HepG2 (cell line): ENCODE measurements around the gene DUSP7. TPM values are rescaled to one million over a fixed set of nuclear protein-coding genes. Genes with fewer than 3 reads are reported as not detected.

Experiments used
- ATAC-seq: fragments of 200-7000 bp; cut with Tn5 transposase; 3 replicates; pipeline ENCODE4 v1.9.1; 2020; ENCODE audit warnings: mild to moderate bottlenecking, moderate library complexity
- BruUV-seq: library from RNA; stranded (reverse); fragments of 400-500 nt; replicated peaks from 2 replicates; lab custom pipeline; 2021; lab: Mats Ljungman, UMichigan
- CTCF ChIA-PET: fragments of 300-600 bp; formaldehyde crosslinking; extraction: SDS; loops from one replicate; lab custom pipeline; 2021; ENCODE audit warnings: low total read pairs, inconsistent platforms, low intra/inter-chr PET ratio; lab: Yijun Ruan, JAX
- POLR2A ChIA-PET: fragments of 350-600 bp; sonication (Branson Sonifier 250); formaldehyde crosslinking; loops from one replicate; lab custom pipeline; 2020; ENCODE audit warnings: antibody characterized with exemption, inconsistent platforms; lab: Yijun Ruan, JAX
- DNase-seq: peaks from one replicate; pipeline ENCODE4 v3.0.0-alpha.2; 2015; ENCODE audit warnings: low spot score
- FAIRE-seq: peaks from 3 replicates; lab custom pipeline; 2011; peaks lifted over from hg19 to GRCh38; lab: Jason Lieb, UNC
- H2AFZ ChIP-seq: one replicate; pipeline ENCODE4 v1.6.1; 2011; ENCODE audit warnings: low read length, inconsistent platforms
- H3K27ac ChIP-seq: fragments of 300-600 bp; 3 replicates; pipeline ENCODE4 v1.8.0; 2011; ENCODE audit warnings: mixed run types, mild to moderate bottlenecking, mixed read lengths, low read length, inconsistent platforms; ENCODE audit not compliant: insufficient read depth; ENCODE audit errors: extremely low read length
- H3K27me3 ChIP-seq, 2 experiments: fragments of 200-600 bp in 1 of 2; 2 replicates in 1 of 2; 3 replicates in 1 of 2; pipeline versions ENCODE4 v1.6.0 to v1.8.0; 2011; ENCODE audit warnings: low read length in 2 of 2, mild to moderate bottlenecking in 2 of 2, moderate library complexity in 2 of 2, inconsistent platforms in 1 of 2; ENCODE audit not compliant: insufficient read depth in 2 of 2, control insufficient read depth in 1 of 2
- H3K36me3 ChIP-seq, 2 experiments: fragments of 200-600 bp in 1 of 2; replicated peaks in 1 of 2; 2 replicates in 1 of 2; 3 replicates in 1 of 2; pipeline versions ENCODE4 v1.5.1 to v1.8.0; 2011; ENCODE audit warnings: low read length in 2 of 2, inconsistent platforms in 1 of 2; ENCODE audit not compliant: insufficient read depth in 2 of 2, control insufficient read depth in 1 of 2
- H3K4me1 ChIP-seq: 2 replicates; pipeline ENCODE4 v1.5.1; 2012; ENCODE audit warnings: low read length, inconsistent platforms; ENCODE audit not compliant: insufficient read depth
- H3K4me2 ChIP-seq: 2 replicates; pipeline ENCODE4 v1.6.0; 2011; ENCODE audit warnings: low read depth, low read length, inconsistent platforms
- H3K4me3 ChIP-seq, 3 experiments: fragments of 200-600 bp in 1 of 3; sonication (generic), shearing (Covaris generic) in 1 of 3; replicated peaks in 1 of 3; 2 replicates each; pipeline ENCODE4 v1.5.1; 2011 to 2016; ENCODE audit warnings: low read length in 3 of 3, inconsistent platforms in 2 of 3, low read depth in 2 of 3, mild to moderate bottlenecking in 2 of 3, control low read depth in 1 of 3, mixed read lengths in 1 of 3; ENCODE audit not compliant: insufficient read depth in 1 of 3
- H3K79me2 ChIP-seq: one replicate; pipeline ENCODE4 v1.6.1; 2011; ENCODE audit warnings: low read length, inconsistent platforms; ENCODE audit not compliant: insufficient read depth
- H3K9ac ChIP-seq: 2 replicates; pipeline ENCODE4 v1.6.0; 2011; ENCODE audit warnings: mild to moderate bottlenecking, low read depth, low read length, inconsistent platforms; ENCODE audit not compliant: insufficient read depth
- H3K9me3 ChIP-seq: 2 replicates; pipeline ENCODE4 v1.5.1; 2012; ENCODE audit warnings: mild to moderate bottlenecking, low read length
- H4K20me1 ChIP-seq: 2 replicates; pipeline ENCODE4 v1.6.0; 2011; ENCODE audit warnings: inconsistent platforms, mild to moderate bottlenecking, low read length, moderate library complexity; ENCODE audit not compliant: insufficient read depth
- CENPX ChIP-seq: sonication (generic); formaldehyde crosslinking; IDR thresholded peaks from 2 replicates; pipeline ENCODE4 v1.9.0; 2021; ENCODE audit warnings: mild to moderate bottlenecking, missing genetic modification reagents, moderate library complexity
- HMG20A ChIP-seq: IDR thresholded peaks from 2 replicates; pipeline ENCODE4 v1.6.1; 2016; ENCODE audit warnings: borderline replicate concordance
- XRCC5 ChIP-seq: fragments of 200-400 bp; formaldehyde crosslinking; optimal IDR thresholded peaks from 2 replicates; pipeline ENCODE3; 2017; ENCODE audit warnings: mild to moderate bottlenecking, low read length
- ZMYM4 ChIP-seq: sonication (generic); formaldehyde crosslinking; IDR thresholded peaks from 2 replicates; pipeline ENCODE4 v1.8.1; 2023; ENCODE audit warnings: mild to moderate bottlenecking, missing genetic modification reagents
- ZNF564 ChIP-seq: sonication (generic); formaldehyde crosslinking; IDR thresholded peaks from 2 replicates; pipeline ENCODE4 v1.8.1; 2023; ENCODE audit warnings: mild to moderate bottlenecking, missing genetic modification reagents
- WGBS: methylation state at CpG from one replicate; pipeline ENCODE4 v1.1.6; 2017; ENCODE audit warnings: low lambda C conversion rate; 5-methylcytosine and 5-hydroxymethylcytosine counted together
- in situ Hi-C: cut with HindIII; loops from 2 replicates; pipeline ENCODE4 v1.10.0; 2017; ENCODE audit warnings: low pct_unique_long_range_greater_than_20kb; ENCODE audit not compliant: extremely low pct_ligation_motif_present
- intact Hi-C: fragments of 100-400 bp; cut with micrococcal nuclease; formaldehyde crosslinking; loops from one replicate; pipeline ENCODE4 v1.10.0; 2022; ENCODE audit not compliant: unreplicated experiment
- polyA plus RNA-seq, 8 experiments: library from polyadenylated mRNA; depleted of rRNA in 3 of 8; stranded (reverse) in 7 of 8; unstranded in 1 of 8; fragments of >200 nt; fragmentation: Illumina TruSeq in 4 of 8; extraction: Trizol in 4 of 8; gene quantifications; 2 replicates each; pipeline versions ENCODE4 v1.2.1 to v1.2.3, GENCODE V29; 2011 to 2016; ENCODE audit warnings: low read depth in 4 of 8, missing spikeins in 1 of 8, mixed read lengths in 1 of 8; ENCODE audit not compliant: insufficient read depth in 1 of 8
- total RNA-seq, 5 experiments: library from RNA; depleted of rRNA; stranded (reverse); fragments of >200 nt; fragmentation: Illumina TruSeq; extraction: Trizol; gene quantifications; 2 replicates each; pipeline ENCODE4 v1.2.3, GENCODE V29; 2016; ENCODE audit warnings: low read depth in 1 of 5

The DUSP7 gene
- total and polyA plus RNA-seq, 2 of the 13 experiments (the other 11 are each of a cell fraction or from before 2014, with no cell fraction given): 6.6 to 8.8 TPM

- TF ChIP-seq ZMYM4 (CRISPR knock-in tag): no peak
- no peak for TF ChIP-seq HMG20A
- no peak for TF ChIP-seq CENPX (CRISPR knock-in tag)
These were observed 34.7 kb downstream of the DUSP7 start (continued) for GRCh38 chr3:52021489-52022268.

DNA sequence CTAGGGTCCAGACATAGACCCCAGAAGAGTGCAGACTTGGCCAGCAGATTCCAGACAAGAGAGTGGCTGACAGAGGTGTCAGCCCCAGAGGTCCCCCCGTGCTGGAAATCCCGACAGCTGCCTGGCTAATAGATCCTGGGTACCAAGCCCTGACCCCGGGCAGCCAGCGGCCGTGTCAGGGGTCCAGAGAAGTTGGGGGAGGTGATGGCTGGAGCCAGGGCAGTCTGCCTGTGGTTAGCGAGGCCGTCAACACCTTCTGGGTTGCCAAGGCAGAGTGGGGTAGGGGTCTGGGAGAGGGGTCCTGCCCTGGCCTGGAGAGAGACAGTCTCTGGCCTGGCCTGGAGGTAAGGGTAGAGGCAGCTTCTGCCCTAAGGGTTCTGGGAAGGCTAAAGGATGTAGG is 35.6 kb downstream of the DUSP7 start:
- Histone ChIP-seq H3K27me3 (peaks cover 0 to 73% of the 10 kb centered on the region in 2 experiments; a peak in 4 of 5 replicates), H2AFZ (no peak overlapping the region), H3K27ac (no peak overlapping the region), H3K79me2 (no peaks in the 10 kb centered on the region), H4K20me1 (no peaks in the 10 kb centered on the region), H3K4me3 (no peak overlapping the region), H3K4me2 (no peak overlapping the region), H3K4me1 (peaks cover 56% of the 10 kb centered on the region), H3K9me3 (no peaks in the 10 kb centered on the region), H3K9ac (no peak overlapping the region), H3K36me3 (no peaks in the 10 kb centered on the region)
- ChIA-PET CTCF (no interaction called here), POLR2A (no interaction called here)
- ATAC-seq (no peak), FAIRE-seq (no peak), DNase-seq (no peak)
- 45% methylated on average over 7 of the region's 7 CpGs for WGBS
- no TSS peak for BruUV-seq
- in situ Hi-C loops (no loop called here), intact Hi-C loops (no loop called here)
- TF ChIP-seq XRCC5 (no peak), ZNF564 (no peak)
